A673 (cell line): Measurements from ENCODE around the gene ADGRL4. TPM values are rescaled to one million over a fixed set of nuclear protein-coding genes. Genes with fewer than 3 reads are reported as not detected.

Experiments used
- BruUV-seq: library from RNA; stranded (reverse); fragments of 400-500 nt; replicated peaks from 2 replicates; lab custom pipeline; 2021; lab: Mats Ljungman, UMichigan
- CTCF ChIA-PET: fragments of 300-600 bp; sonication (Branson Sonifier 250); formaldehyde crosslinking; loops from one replicate; lab custom pipeline; 2022; ENCODE audit warnings: antibody characterized with exemption; lab: Charles Lee
- POLR2A ChIA-PET: fragments of 300-600 bp; sonication (Branson Sonifier 250); formaldehyde crosslinking; loops from one replicate; lab custom pipeline; 2022; ENCODE audit warnings: antibody characterized with exemption; ENCODE audit not compliant: low non-redundant PET; lab: Charles Lee
- DNase-seq: peaks from one replicate; pipeline ENCODE4 v3.0.0-alpha.2; 2015; ENCODE audit warnings: low spot score
- H3K27ac ChIP-seq: fragments of 200-600 bp; sonication (generic); 2 replicates; pipeline ENCODE4 v1.5.1; 2016; ENCODE audit warnings: mixed run types, low read depth, mild to moderate bottlenecking, mixed read lengths, antibody characterized with exemption, low read length; ENCODE audit not compliant: poor library complexity, severe bottlenecking
- H3K27me3 ChIP-seq: fragments of 200-600 bp; sonication (generic); replicated peaks from 2 replicates; pipeline ENCODE4 v1.6.1; 2017; ENCODE audit warnings: mixed run types, low read depth, mild to moderate bottlenecking, mixed read lengths, antibody characterized with exemption, low read length; ENCODE audit not compliant: insufficient read depth, poor library complexity
- H3K36me3 ChIP-seq: fragments of 200-600 bp; sonication (generic); 2 replicates; pipeline ENCODE4 v1.6.1; 2016; ENCODE audit warnings: mixed run types, mild to moderate bottlenecking, mixed read lengths, antibody characterized with exemption, low read length; ENCODE audit not compliant: insufficient read depth, poor library complexity, severe bottlenecking
- H3K4me1 ChIP-seq: fragments of 200-600 bp; sonication (generic); 2 replicates; pipeline ENCODE4 v1.6.1; 2017; ENCODE audit warnings: mixed run types, mild to moderate bottlenecking, mixed read lengths, antibody characterized with exemption, low read length; ENCODE audit not compliant: insufficient read depth, poor library complexity, severe bottlenecking
- H3K4me3 ChIP-seq: fragments of 200-600 bp; sonication (generic); 2 replicates; pipeline ENCODE4 v1.5.1; 2016; ENCODE audit warnings: low read depth, mixed run types, mild to moderate bottlenecking, mixed read lengths, low read length; ENCODE audit not compliant: poor library complexity, severe bottlenecking
- H3K9me3 ChIP-seq: fragments of 200-600 bp; sonication (generic); 2 replicates; pipeline ENCODE4 v1.6.1; 2016; ENCODE audit warnings: mixed run types, low read depth, mild to moderate bottlenecking, mixed read lengths, antibody characterized with exemption, low read length; ENCODE audit not compliant: poor library complexity, severe bottlenecking
- CTCF ChIP-seq: fragments of 300-800, 200-600 bp; sonication (generic); conservative IDR thresholded peaks from 2 replicates; pipeline ENCODE4 v1.5.1; 2017; ENCODE audit warnings: low read depth, mild to moderate bottlenecking, antibody characterized with exemption, low read length, moderate library complexity, mixed read lengths
- EZH2 ChIP-seq: fragments of 200-600 bp; sonication (generic); IDR thresholded peaks from 2 replicates; pipeline ENCODE4 v1.6.1; 2017; ENCODE audit warnings: borderline replicate concordance, low read depth, mild to moderate bottlenecking, mixed read lengths, antibody characterized with exemption, low read length; ENCODE audit not compliant: poor library complexity, severe bottlenecking
- intact Hi-C: fragments of 100-400 bp; cut with micrococcal nuclease; formaldehyde crosslinking; loops from one replicate; pipeline ENCODE4 v1.10.0; 2022; ENCODE audit not compliant: unreplicated experiment
- total RNA-seq: library from RNA; stranded (reverse); gene quantifications from 2 replicates; pipeline ENCODE4 v1.2.3, GENCODE V29; 2021

Gene ADGRL4
- total RNA-seq, 1 experiment from 2014 or later: not detected

DNA sequence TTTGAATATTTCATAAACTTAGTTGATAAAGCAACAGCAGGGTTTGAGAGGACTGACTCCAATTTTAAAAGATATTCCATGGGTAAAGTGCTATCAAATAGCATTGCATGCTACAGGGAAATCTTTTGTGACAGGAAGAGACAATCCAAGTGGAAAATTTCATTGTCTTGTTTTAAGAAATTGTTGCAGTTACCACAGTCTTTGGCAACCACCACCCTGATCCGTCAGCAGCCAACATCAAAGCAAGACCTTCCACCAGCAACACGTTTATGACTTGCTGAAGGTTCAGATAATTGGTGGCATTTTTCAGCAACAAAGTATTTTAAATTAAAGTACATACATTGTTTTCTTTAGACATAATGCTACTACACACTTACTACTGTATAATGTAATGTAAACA, 47.8 kb downstream of the ADGRL4 start:
- Histone ChIP-seq H3K4me3 (no peak overlapping the region), H3K36me3 (no peaks in the 10 kb centered on the region), H3K27ac (no peak overlapping the region), H3K4me1 (no peaks in the 10 kb centered on the region), H3K27me3 (no peaks in the 10 kb centered on the region), H3K9me3 (no peaks in the 10 kb centered on the region)
- DNase-seq: no peak
- POLR2A ChIA-PET: no interaction called here
- no peak for TF ChIP-seq EZH2
- TF ChIP-seq CTCF: no peak
- intact Hi-C loops: no loop called here
- BruUV-seq: no TSS peak
- CTCF ChIA-PET: no interaction called here

DNA sequence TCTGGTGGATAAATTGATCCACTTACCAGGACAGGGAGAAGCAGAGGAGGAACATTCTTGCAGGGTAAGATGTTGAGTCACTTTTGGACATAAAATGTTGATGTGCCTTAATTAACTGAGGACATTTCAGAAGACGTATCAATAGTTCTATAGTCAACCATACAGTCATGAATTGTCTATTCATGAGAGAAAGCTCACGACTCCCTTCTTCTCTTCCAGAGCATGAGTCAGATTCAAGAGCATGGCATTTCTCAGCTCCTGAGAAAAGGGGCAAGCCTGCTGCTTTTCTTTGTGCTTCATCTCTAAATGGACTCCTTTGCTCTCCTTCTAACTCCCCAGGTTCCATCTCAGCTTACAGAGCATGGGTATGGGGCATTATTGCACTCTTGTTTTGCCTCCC, 55.7 kb downstream of the ADGRL4 start:
- Histone ChIP-seq H3K27me3 (no peaks in the 10 kb centered on the region), H3K36me3 (no peaks in the 10 kb centered on the region), H3K9me3 (no peaks in the 10 kb centered on the region), H3K4me3 (no peak overlapping the region), H3K27ac (no peak overlapping the region), H3K4me1 (no peaks in the 10 kb centered on the region)
- intact Hi-C loops: no loop called here
- ChIA-PET CTCF (no interaction called here), POLR2A (no interaction called here)
- no TSS peak for BruUV-seq
- no peak for TF ChIP-seq CTCF
- TF ChIP-seq EZH2: no peak
- DNase-seq: no peak

DNA sequence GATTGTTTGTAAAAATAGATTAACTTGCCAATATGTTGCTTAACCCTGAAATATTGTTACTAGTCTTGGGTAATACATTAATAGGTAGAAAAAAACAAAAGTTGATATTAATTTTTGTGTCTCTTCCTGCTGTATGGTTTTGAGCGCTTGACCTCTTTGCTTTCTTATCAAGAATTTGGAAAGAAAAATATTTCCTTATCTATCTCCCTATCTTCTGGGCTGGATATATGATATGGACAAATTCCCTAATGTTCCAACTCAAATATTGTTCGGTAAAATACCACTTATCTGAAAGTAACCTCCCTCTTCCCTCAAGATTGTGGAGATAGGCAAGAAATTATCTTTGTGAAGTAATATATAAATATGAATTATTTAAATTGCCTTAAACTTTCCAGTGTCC, 57.3 kb downstream of the ADGRL4 start:
- Histone ChIP-seq H3K27ac (no peak overlapping the region), H3K4me3 (no peak overlapping the region), H3K9me3 (no peaks in the 10 kb centered on the region), H3K27me3 (no peaks in the 10 kb centered on the region), H3K36me3 (no peaks in the 10 kb centered on the region), H3K4me1 (no peaks in the 10 kb centered on the region)
- intact Hi-C loops: no loop called here
- CTCF ChIA-PET: no interaction called here
- DNase-seq: no peak
- BruUV-seq: no TSS peak
- TF ChIP-seq CTCF (no peak), EZH2 (no peak)
- POLR2A ChIA-PET: no interaction called here
